HG03575 (cell line): Measurements from ENCODE around the gene LCN1.

Experiments
- ATAC-seq: cut with Tn5 transposase; IDR thresholded peaks from one replicate; pipeline ENCODE4 v1.9.1; 2021; ENCODE audit not compliant: unreplicated experiment, insufficient number of reproducible peaks, low FRiP score; ENCODE audit errors: extremely low read depth

The LCN1 gene

DNA sequence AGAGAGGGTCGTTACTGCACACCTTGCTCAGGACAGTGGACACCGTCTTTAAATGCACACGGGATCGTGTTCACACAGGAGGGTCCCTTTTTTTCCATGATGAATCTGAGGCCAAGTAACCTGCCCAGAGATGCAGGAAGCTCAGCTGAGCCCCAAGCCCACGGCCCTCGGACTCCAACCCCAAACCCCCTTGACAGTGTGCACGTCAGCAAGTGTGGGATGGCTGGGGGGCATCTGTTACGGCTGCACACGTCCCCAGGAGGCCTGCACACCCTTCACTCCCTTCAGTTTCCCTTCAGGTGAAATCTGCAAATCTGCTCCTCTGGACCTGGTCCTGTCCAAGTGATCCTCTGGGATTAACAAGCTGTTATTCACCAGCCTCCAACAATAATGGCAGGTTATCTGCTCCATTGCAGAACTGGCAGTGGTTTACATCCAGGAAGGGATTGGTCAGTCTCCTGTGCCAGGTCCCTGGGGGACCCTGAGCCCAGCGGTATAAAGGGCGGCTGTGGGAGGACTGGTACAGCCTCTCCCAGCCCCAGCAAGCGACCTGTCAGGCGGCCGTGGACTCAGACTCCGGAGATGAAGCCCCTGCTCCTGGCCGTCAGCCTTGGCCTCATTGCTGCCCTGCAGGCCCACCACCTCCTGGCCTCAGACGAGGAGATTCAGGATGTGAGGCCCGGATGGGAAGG is at the start of gene LCN1:
Gene LCN1 (plus strand): TSS at position 525 of the 692 bp plus-strand sequence. CDS start 58 bp downstream, at position 583.
- no peak for ATAC-seq

- no peak for ATAC-seq
Observed at GRCh38 chr9:135471791-135472640, 49.2 kb upstream of the LCN1 start.

- ATAC-seq: no peak
Observed at GRCh38 chr9:135473972-135474543, 47.2 kb upstream of the LCN1 start.

- no peak for ATAC-seq
Observed at GRCh38 chr9:135474915-135475314, 46.3 kb upstream of the LCN1 start.

DNA sequence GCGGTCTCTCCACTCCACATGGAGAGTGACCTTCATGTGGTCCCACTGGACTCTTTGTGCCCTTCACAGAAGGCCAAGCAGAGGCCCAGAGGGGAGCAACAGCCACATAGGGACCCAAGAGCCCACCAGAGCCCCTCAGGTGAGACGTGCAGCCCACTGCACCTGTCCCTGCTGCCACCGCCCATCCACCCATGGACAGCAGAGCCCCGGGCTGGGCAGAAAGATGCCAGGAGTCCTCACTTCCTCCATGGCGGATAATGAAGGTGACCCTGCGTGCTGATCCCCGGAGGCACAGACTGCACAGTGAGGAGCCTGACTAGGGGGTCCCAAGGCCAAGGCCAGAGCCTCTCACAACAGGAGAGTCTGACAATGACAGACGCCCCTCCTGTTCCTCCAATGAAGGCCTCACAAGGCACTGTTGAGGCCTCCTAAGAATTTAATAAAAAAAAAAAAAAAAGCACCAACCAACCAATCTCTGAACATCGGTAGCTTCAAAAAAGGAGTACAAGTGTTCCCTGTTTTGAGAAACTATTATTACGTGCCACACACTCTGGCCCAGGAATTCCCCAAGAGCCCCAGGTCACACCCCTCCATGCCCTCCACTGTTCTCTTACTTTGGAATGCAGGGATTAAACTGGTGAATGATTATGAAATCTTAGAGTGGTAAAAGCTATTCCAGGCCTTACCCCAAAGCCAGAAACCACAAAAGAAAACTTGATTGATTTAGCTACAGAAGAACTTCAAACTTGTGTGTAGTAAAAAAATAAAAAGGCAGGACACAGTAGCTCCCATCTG is 44.5 kb upstream of the LCN1 start:
- no peak for ATAC-seq

DNA sequence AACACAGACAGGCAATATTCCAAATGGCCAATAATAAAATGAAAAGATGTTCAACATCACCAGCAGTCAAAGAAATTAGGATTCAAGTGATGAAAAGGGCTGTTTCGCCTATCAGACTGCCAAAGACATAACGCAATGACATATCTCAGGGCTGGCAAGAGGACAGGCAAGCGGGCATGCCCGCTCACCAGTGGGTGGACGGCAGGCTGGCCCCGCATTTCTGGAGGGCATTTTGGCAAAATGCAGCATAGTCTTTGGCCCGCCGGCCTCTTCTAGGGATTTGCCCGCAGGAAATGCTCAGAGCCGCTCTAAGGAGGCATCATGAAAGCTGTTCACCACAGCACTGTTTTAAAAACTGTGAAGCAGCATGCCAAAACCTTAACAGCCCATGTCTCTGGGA is 43.0 kb upstream of the LCN1 start:
- no peak for ATAC-seq

GRCh38 chr9:135478829-135479468 is 42.3 kb upstream of the LCN1 start:
- no peak for ATAC-seq

DNA sequence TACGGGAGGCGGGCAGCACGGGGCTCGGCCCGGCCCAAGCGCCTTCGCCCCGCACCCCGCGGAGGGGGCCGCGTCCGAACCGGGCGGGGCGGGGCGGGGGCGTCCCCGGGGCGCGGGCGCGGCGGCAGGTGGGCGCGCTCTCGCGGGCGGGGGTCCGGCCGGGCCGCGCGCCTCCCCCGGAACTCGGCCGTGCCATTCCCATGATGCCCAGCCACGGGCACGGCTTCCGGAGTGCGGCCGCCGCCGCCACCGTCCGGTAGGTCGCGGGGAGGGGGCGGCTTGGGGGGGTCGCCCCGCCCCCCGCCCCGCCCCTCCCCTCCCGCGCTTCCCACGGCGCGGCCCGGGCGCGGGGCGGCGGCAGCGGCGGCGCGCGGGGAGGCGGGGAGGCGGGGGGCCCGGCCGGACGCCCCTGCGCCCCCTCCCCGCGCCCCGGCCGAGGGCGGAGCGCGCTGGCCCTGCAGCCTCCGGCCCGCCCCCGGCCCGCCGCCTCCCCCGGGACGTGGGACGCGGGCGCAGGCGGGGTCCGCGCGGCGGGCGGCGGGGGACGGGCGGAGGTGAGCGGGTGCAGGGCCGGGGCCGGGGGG is 41.7 kb upstream of the LCN1 start, which contains the start of gene PPP1R26:
Gene PPP1R26 (plus strand): TSS at position 314 of the 584 bp plus-strand sequence. CDS start 4,729 bp downstream, outside the sequence.
- ATAC-seq: no peak

GRCh38 chr9:135480071-135480939 is 40.9 kb upstream of the LCN1 start:
- no peak for ATAC-seq

- ATAC-seq: no peak
Observed at GRCh38 chr9:135480940-135481310, 40.3 kb upstream of the LCN1 start.

- ATAC-seq: no peak
Observed at GRCh38 chr9:135482015-135482754, 39.1 kb upstream of the LCN1 start.

- no peak for ATAC-seq
Observed at GRCh38 chr9:135484460-135485277, 36.6 kb upstream of the LCN1 start.

GRCh38 chr9:135485385-135485784 is 35.9 kb upstream of the LCN1 start:
- no peak for ATAC-seq

GRCh38 chr9:135485832-135486231 is 35.4 kb upstream of the LCN1 start:
- ATAC-seq: no peak

DNA sequence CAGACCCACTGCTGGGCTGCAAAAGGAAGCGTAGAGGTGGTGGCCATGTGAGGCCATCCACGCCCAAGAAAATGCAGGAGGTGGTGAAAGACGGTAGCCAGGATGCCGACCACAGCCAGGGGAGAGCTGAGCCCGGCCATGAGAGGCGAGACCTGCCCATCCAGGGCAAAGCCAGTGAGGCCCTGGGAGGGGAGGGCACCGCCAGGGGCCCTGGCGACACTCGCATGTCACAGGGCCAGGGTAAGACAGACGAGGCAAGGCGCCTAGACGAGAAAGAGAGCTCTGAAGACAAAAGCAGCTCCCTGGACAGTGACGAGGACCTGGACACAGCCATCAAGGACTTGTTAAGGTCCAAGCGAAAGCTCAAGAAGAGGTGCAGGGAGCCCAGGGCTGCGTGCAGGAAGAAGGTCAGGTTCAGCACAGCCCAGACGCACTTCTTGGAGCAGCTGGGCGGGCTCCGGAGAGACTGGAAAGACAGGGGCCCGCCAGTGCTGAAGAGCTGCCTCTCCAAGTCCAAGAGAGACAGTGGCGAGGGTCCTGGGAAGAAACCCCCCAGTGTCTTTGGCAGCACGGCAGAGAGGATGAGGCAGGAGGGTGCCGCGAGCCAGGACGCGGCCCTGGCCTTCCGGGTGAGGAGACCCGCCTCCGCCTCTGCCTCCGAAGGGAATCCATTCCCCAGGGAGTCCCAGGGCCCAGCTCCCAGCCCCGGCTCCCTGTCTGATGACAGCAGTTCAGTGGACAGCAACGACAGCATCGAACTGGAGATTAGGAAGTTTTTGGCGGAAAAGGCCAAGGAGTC is 34.8 kb upstream of the LCN1 start:
- no peak for ATAC-seq
